GM18951 (cell line): Measurements from ENCODE around the gene CDC14B.

Experiments used
- POLR2A ChIP-seq: IDR thresholded peaks from 4 replicates; pipeline ENCODE4 v1.6.1; 2011; ENCODE audit warnings: mild to moderate bottlenecking; ENCODE audit not compliant: insufficient read length, insufficient read depth; ENCODE audit errors: extremely low read depth
- in situ Hi-C: fragments of 300-500 bp; cut with MboI; formaldehyde crosslinking; loops from one replicate; pipeline ENCODE4 v1.12.0; 2022; ENCODE audit warnings: low sequenced_read_pairs, mixed read lengths, inconsistent platforms; ENCODE audit not compliant: unreplicated experiment

CDC14B gene

DNA sequence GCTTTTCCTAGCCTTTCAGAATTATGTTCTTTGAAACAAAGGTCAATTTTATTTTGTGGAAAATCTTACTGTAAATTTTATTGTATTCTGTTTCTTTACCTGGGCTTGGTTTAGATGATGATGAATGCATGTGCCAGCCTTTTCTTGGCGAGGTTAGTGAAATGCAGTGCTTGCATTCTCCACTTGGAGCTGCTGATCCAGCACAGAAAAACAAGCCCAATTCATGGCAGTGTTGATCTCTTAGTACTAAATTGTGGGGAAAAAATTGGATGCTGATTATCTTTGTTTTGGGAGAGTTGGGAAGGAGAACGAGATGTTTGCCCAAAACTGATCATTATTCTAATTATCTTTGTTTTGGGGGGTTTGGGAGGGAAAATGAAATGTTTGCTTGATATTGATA is 166.0 kb downstream of the CDC14B start:
- TF ChIP-seq POLR2A: no peak
- in situ Hi-C loops: no loop called here

DNA sequence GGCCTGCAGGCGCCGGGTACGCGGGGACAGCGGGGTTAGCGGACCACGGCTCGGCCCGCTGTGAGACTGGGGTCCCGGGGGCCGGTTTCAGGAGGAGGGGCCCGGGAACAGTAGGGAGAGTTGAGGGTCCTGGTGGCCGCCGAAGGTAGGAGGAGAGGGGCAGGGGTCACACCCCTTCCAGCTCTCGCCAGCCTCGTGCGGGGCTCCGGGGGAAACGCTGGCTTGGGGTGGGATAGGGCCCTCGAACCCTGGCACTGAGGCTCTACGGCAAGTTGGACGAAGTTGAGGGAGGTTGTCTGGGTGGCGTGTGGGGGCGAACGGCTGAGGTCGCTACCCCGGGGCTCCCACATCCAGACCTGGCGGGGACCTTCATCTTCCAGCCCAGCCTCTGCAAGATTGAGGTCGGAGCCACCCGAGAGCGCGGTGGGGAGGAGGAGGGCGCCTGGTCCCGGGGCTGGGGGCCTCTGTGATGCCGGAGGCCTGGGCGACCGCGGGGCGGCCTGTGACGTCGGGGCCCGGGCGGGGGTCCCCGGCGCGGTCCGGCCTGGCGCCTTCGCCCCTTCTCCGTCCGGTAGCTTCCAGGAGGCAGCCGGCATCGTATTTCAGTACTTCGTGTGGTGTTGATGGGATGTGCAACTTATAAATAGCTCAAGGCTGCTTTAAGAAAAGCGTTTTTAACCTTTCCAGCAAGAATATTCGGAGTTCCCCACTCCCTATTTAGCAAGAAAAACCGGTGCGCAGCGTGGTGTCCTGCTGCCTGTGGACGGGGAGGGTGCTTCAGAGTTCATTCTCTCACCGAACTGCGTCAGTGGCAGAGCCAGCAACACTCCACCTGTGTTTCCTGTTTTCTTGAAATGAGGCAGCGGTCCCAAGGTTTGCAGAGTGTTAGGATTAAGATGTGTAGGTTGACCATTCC is 168.8 kb downstream of the CDC14B start:
- in situ Hi-C loops: no loop called here

More for the DNA sequence above, 168.8 kb downstream of the CDC14B start:
- TF ChIP-seq POLR2A: no peak
